Keratinocyte (primary cell): ENCODE results near the gene AGAP5. TPM values are rescaled to one million over a fixed set of nuclear protein-coding genes. Genes with fewer than 3 reads are reported as not detected.
A peak's percentile ranks its signal among the peaks of the same experiment; 100 is the strongest.

Experiments
- DNase-seq: peaks from one replicate; pipeline ENCODE4 v3.0.0-alpha.2; 2011; ENCODE audit warnings: low read depth, missing footprints, low spot score
- FAIRE-seq: peaks from 2 replicates; lab custom pipeline; 2011; peaks lifted over from hg19 to GRCh38; lab: Jason Lieb, UNC
- H2AFZ ChIP-seq: 2 replicates; pipeline ENCODE4 v1.6.0; 2012; ENCODE audit warnings: low read length, control low read depth, inconsistent platforms; ENCODE audit not compliant: control insufficient read depth
- H3K27ac ChIP-seq: 2 replicates; pipeline ENCODE4 v1.5.1; 2011; ENCODE audit warnings: low read length; ENCODE audit not compliant: control insufficient read depth, insufficient read depth
- H3K27me3 ChIP-seq: 3 replicates; pipeline ENCODE4 v1.6.0; 2011; ENCODE audit warnings: low read length; ENCODE audit not compliant: control insufficient read depth, insufficient read depth; ENCODE audit errors: extremely low read depth
- H3K36me3 ChIP-seq, 2 experiments: 2 replicates in 1 of 2; 3 replicates in 1 of 2; pipeline ENCODE4 v1.5.1; 2011; ENCODE audit warnings: low read length in 2 of 2, mild to moderate bottlenecking in 1 of 2; ENCODE audit not compliant: control insufficient read depth in 2 of 2, insufficient read depth in 2 of 2; ENCODE audit errors: extremely low read depth in 1 of 2
- H3K4me1 ChIP-seq: 3 replicates; pipeline ENCODE4 v1.5.1; 2011; ENCODE audit warnings: low read length; ENCODE audit not compliant: control insufficient read depth, insufficient read depth; ENCODE audit errors: extremely low read depth
- H3K4me2 ChIP-seq: 3 replicates; pipeline ENCODE4 v1.6.0; 2011; ENCODE audit warnings: low read depth, low read length; ENCODE audit not compliant: control insufficient read depth, insufficient read depth; ENCODE audit errors: extremely low read depth
- H3K4me3 ChIP-seq, 3 experiments: fragments of 200-600 bp in 1 of 3; sonication (generic) in 1 of 3; 2 replicates in 2 of 3; 3 replicates in 1 of 3; pipeline ENCODE4 v1.5.1; 2011 to 2016; ENCODE audit warnings: low read length in 3 of 3, mild to moderate bottlenecking in 3 of 3, control low read depth in 2 of 3, inconsistent platforms in 1 of 3, low read depth in 1 of 3, mixed read lengths in 1 of 3, mixed run types in 1 of 3, moderate library complexity in 1 of 3; ENCODE audit not compliant: control insufficient read depth in 2 of 3, insufficient read depth in 2 of 3; ENCODE audit errors: extremely low read depth in 1 of 3
- H3K79me2 ChIP-seq: 2 replicates; pipeline ENCODE4 v1.6.0; 2012; ENCODE audit warnings: low read length; ENCODE audit not compliant: control insufficient read depth, insufficient read depth
- H3K9ac ChIP-seq: 3 replicates; pipeline ENCODE4 v1.6.0; 2011; ENCODE audit warnings: low read length; ENCODE audit not compliant: control insufficient read depth, insufficient read depth; ENCODE audit errors: extremely low read depth
- H3K9me1 ChIP-seq: 3 replicates; pipeline ENCODE4 v1.6.0; 2011; ENCODE audit warnings: low read length; ENCODE audit not compliant: control insufficient read depth, insufficient read depth; ENCODE audit errors: extremely low read depth
- H3K9me3 ChIP-seq: 2 replicates; pipeline ENCODE4 v1.5.1; 2012; ENCODE audit warnings: low read depth, low read length; ENCODE audit not compliant: control insufficient read depth
- H4K20me1 ChIP-seq: 3 replicates; pipeline ENCODE4 v1.6.0; 2011; ENCODE audit warnings: low read length; ENCODE audit not compliant: control insufficient read depth, insufficient read depth; ENCODE audit errors: extremely low read depth
- EZH2 ChIP-seq: IDR thresholded peaks from one replicate; pipeline ENCODE4 v1.6.1; 2012; ENCODE audit warnings: inconsistent platforms, mild to moderate bottlenecking, low read length, moderate library complexity
- dilution Hi-C: fragments of 300-500 bp; cut with MboI; formaldehyde crosslinking; loops from one replicate; pipeline ENCODE4 v1.7.0; 2020; ENCODE audit warnings: low sequenced_read_pairs; ENCODE audit not compliant: extremely low pct_ligation_motif_present
- polyA plus RNA-seq, 5 experiments: library from polyadenylated mRNA; depleted of rRNA in 3 of 5; stranded (reverse) in 3 of 5; stranded (forward) in 1 of 5; unstranded in 1 of 5; fragments of >200 nt; gene quantifications; 1 replicate in 1 of 5; 2 replicates in 3 of 5; 3 replicates in 1 of 5; pipeline versions ENCODE4 v1.2.1 to v1.2.3, GENCODE V29; 2011 to 2012; ENCODE audit warnings: missing spikeins in 2 of 5, low read depth in 1 of 5, low replicate concordance in 1 of 5
- TF ChIP-seq, protein P1 (sequence below), 3 experiments: IDR thresholded peaks in 1 of 3; conservative IDR thresholded peaks in 1 of 3; optimal IDR thresholded peaks in 1 of 3; 2 replicates in 2 of 3; 3 replicates in 1 of 3; pipeline versions ENCODE3 to v1.5.1; 2011; ENCODE audit warnings: low read length in 3 of 3, mild to moderate bottlenecking in 3 of 3, moderate library complexity in 2 of 3, control low read depth in 1 of 3, inconsistent platforms in 1 of 3; ENCODE audit not compliant: insufficient read depth in 2 of 3; ENCODE audit errors: extremely low read depth in 1 of 3

The AGAP5 gene
- polyA plus RNA-seq, 1 donor (not counting 4 experiments of a cell fraction or from before 2014, with no cell fraction given): 3.6 TPM

GRCh38 chr10:73650537-73651331, 47.2 kb downstream of the AGAP5 start:
- Histone ChIP-seq H3K27ac (no peak overlapping the region), H3K79me2 (no peaks in the 10 kb centered on the region), H4K20me1 (no peaks in the 10 kb centered on the region), H3K9me1 (no peaks in the 10 kb centered on the region), H2AFZ (no peak overlapping the region), H3K9ac (no peak overlapping the region), H3K27me3 (no peaks in the 10 kb centered on the region), H3K4me3 (no peak overlapping the region), H3K36me3 (no peaks in the 10 kb centered on the region), H3K4me2 (no peak overlapping the region), H3K4me1 (peaks cover 8% of the 10 kb centered on the region), H3K9me3 (no peaks in the 10 kb centered on the region)
- dilution Hi-C loops: no loop called here
- DNase-seq (peak; percentile 54), FAIRE-seq (no peak)
- TF ChIP-seq, protein P1, sequence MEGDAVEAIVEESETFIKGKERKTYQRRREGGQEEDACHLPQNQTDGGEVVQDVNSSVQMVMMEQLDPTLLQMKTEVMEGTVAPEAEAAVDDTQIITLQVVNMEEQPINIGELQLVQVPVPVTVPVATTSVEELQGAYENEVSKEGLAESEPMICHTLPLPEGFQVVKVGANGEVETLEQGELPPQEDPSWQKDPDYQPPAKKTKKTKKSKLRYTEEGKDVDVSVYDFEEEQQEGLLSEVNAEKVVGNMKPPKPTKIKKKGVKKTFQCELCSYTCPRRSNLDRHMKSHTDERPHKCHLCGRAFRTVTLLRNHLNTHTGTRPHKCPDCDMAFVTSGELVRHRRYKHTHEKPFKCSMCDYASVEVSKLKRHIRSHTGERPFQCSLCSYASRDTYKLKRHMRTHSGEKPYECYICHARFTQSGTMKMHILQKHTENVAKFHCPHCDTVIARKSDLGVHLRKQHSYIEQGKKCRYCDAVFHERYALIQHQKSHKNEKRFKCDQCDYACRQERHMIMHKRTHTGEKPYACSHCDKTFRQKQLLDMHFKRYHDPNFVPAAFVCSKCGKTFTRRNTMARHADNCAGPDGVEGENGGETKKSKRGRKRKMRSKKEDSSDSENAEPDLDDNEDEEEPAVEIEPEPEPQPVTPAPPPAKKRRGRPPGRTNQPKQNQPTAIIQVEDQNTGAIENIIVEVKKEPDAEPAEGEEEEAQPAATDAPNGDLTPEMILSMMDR (optimal IDR thresholded peaks at IDR 0.05 in 1 of 3, IDR thresholded peaks at IDR 0.05 in 1 of 3, conservative IDR thresholded peaks at IDR 0.05 in 1 of 3; ENCODE audit: extremely low read depth in 1 of 3, insufficient read depth in 2 of 3, low read length in 3 of 3): no peak
- no peak for TF ChIP-seq EZH2

DNA sequence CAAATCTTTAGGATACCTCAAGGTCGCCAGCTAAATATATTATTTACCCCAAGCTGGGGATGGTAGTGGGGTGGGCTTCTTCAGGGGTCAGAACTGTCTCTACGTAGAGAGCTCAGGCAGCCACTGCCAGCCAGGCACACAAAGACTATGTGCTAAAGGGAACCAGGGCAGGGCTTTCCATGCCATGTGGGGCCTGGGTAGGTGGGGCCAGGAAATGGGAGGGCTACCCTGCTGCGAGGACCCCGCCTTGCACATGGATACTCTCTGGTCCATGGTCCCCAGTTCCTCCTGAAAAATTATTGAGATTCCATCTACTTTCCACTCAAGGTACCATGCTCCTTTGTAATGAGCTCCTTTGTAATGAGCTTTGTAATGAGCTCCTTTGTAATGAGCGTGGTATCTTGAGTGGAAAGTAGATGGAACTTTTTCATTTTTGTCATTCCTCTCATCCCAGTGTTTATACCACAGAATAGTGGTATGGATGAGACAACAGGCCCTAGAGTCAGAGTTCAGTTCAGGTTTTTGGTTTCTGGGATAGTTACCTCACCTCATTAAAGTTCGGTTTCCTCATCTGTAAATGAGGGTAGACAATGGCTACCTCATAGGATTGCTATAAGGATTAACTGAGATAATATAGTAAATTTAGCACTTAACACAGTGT, 47.9 kb downstream of the AGAP5 start:
- Histone ChIP-seq H3K9ac (no peak overlapping the region), H2AFZ (no peak overlapping the region), H3K36me3 (no peaks in the 10 kb centered on the region), H3K4me2 (no peak overlapping the region), H3K27ac (no peak overlapping the region), H3K4me3 (no peak overlapping the region), H3K27me3 (no peaks in the 10 kb centered on the region), H3K79me2 (no peaks in the 10 kb centered on the region), H3K4me1 (peaks cover 8% of the 10 kb centered on the region), H4K20me1 (no peaks in the 10 kb centered on the region), H3K9me1 (no peaks in the 10 kb centered on the region), H3K9me3 (no peaks in the 10 kb centered on the region)
- dilution Hi-C loops: no loop called here
- FAIRE-seq (no peak), DNase-seq (no peak)
- TF ChIP-seq EZH2: no peak
- TF ChIP-seq, protein P1 (optimal IDR thresholded peaks at IDR 0.05 in 1 of 3, IDR thresholded peaks at IDR 0.05 in 1 of 3, conservative IDR thresholded peaks at IDR 0.05 in 1 of 3; ENCODE audit: extremely low read depth in 1 of 3, insufficient read depth in 2 of 3, low read length in 3 of 3): no peak
